Measurements from ENCODE around the gene TSPEAR. TPM values are rescaled to one million over a fixed set of nuclear protein-coding genes. Genes with fewer than 3 reads are reported as not detected.

Gene TSPEAR
- total RNA-seq, 1 experiment from 2014 or later, result 2.1 TPM

- TF ChIP-seq ZNF281 (CRISPR knock-in tag; IDR thresholded peaks at IDR 0.05) (no peak), ZNF232 (CRISPR knock-in tag; IDR thresholded peaks at IDR 0.05) (no peak), E2F1 (CRISPR knock-in tag; IDR thresholded peaks at IDR 0.05) (no peak), CREM (CRISPR knock-in tag; IDR thresholded peaks at IDR 0.05) (no peak)
- TF ChIP-seq, protein P1, sequence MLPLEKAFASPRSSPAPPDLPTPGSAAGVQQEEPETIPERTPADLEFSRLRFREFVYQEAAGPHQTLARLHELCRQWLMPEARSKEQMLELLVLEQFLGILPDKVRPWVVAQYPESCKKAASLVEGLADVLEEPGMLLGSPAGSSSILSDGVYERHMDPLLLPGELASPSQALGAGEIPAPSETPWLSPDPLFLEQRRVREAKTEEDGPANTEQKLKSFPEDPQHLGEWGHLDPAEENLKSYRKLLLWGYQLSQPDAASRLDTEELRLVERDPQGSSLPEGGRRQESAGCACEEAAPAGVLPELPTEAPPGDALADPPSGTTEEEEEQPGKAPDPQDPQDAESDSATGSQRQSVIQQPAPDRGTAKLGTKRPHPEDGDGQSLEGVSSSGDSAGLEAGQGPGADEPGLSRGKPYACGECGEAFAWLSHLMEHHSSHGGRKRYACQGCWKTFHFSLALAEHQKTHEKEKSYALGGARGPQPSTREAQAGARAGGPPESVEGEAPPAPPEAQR (CRISPR knock-in tag; IDR thresholded peaks at IDR 0.05), result no peak
These were observed 252.2 kb downstream of the TSPEAR start (continued) for GRCh38 chr21:44458971-44459711.

DNA sequence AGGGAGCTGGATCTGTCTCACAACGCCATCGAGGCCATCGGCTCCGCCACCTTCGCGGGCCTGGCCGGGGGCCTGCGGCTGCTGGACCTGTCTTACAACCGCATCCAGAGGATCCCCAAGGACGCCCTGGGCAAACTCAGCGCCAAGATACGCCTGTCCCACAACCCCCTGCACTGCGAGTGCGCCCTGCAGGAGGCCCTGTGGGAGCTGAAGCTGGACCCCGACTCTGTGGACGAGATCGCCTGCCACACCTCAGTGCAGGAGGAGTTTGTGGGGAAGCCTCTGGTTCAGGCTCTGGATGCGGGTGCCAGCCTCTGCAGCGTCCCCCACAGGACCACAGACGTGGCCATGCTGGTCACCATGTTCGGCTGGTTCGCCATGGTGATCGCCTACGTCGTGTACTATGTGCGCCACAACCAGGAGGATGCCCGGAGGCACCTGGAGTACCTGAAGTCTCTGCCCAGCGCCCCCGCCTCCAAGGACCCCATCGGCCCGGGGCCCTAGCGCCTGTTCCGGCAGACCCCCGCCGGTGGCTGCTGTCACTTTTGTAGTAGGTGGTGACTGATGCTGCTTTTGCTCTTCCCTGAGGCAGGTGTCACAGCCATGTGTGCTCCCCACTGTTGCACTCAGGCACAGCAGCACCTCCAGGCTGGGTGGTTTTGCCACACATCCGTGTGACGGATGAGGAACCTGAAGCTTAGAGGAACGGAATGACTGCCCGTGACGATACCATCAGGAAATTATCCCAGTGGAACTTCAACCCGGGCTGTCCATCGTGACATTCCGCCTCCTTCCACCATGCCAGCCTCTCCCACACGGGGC lies 254.2 kb downstream of the TSPEAR start:
- H3K4me1 Mint-ChIP-seq, result peaks cover 4% of the 10 kb centered on the region; the same call in 1 of the 2 replicates
- H3K36me3 Mint-ChIP-seq, result no peaks in the 10 kb centered on the region
- DNase-seq (ENCODE audit: low spot score), result no peak
- no peak overlapping the region for H3K27ac Mint-ChIP-seq
- POLR2A ChIA-PET, result no interaction called here
- CTCF ChIA-PET, result interaction anchor here (0.8 to 3.2 kb wide), 10 partner anchors 13 to 435 kb away, joined by 3 to 31 read pairs (median 7); partner anchors contain the start of gene CFAP410
- H3K27me3 Mint-ChIP-seq (ENCODE audit: low read depth), result peaks cover 16% of the 10 kb centered on the region
- ATAC-seq, result no peak
- TF ChIP-seq SP1 (CRISPR knock-in tag; conservative IDR thresholded peaks at IDR 0.05) (no peak), TEAD4 (CRISPR knock-in tag; IDR thresholded peaks at IDR 0.05) (no peak), GRHL2 (CRISPR knock-in tag; IDR thresholded peaks at IDR 0.05; ENCODE audit: insufficient replicate concordance, severe bottlenecking) (no peak), HMGA2 (CRISPR knock-in tag; IDR thresholded peaks at IDR 0.05) (no peak)
- peak overlapping the region; percentile 55 for H3K4me3 Mint-ChIP-seq
- H3K9me3 Mint-ChIP-seq, result 0 out of 2 replicates have a peak, but pooled peaks cover 4% of the 10 kb centered on the region

- CTCF ChIA-PET, result interaction anchor here (0.8 to 3.2 kb wide), 11 partner anchors 12 to 436 kb away, joined by 3 to 31 read pairs (median 7); partner anchors contain the start of gene CFAP410
- ATAC-seq, result no peak
- H3K27ac Mint-ChIP-seq, result no peak overlapping the region
- peaks cover 17% of the 10 kb centered on the region for H3K27me3 Mint-ChIP-seq (ENCODE audit: low read depth)
- peaks cover 4% of the 10 kb centered on the region; the same call in 1 of the 2 replicates for H3K4me1 Mint-ChIP-seq
- POLR2A ChIA-PET, result no interaction called here
- peak overlapping the region; percentile 55 for H3K4me3 Mint-ChIP-seq
- H3K9me3 Mint-ChIP-seq, result 0 out of 2 replicates have a peak, but pooled peaks cover 4% of the 10 kb centered on the region
- no peaks in the 10 kb centered on the region for H3K36me3 Mint-ChIP-seq
- DNase-seq (ENCODE audit: low spot score), result no peak
- TF ChIP-seq, protein P1 (CRISPR knock-in tag; IDR thresholded peaks at IDR 0.05), result no peak
- TF ChIP-seq JUN (CRISPR knock-in tag; IDR thresholded peaks at IDR 0.05), result no peak
- TF ChIP-seq KAT7 (CRISPR knock-in tag; IDR thresholded peaks at IDR 0.05; ENCODE audit: borderline replicate concordance), result no peak
- no peak for TF ChIP-seq TP53 (CRISPR knock-in tag; IDR thresholded peaks at IDR 0.05)
- TF ChIP-seq GABPB1 (CRISPR knock-in tag; IDR thresholded peaks at IDR 0.05), result no peak
- TF ChIP-seq ELF4 (CRISPR knock-in tag; IDR thresholded peaks at IDR 0.05; ENCODE audit: low read depth), result no peak
- TF ChIP-seq ZNF423 (CRISPR knock-in tag; IDR thresholded peaks at IDR 0.05), result no peak
- no peak for TF ChIP-seq ATF1 (CRISPR knock-in tag; IDR thresholded peaks at IDR 0.05)
- TF ChIP-seq SMAD3 (CRISPR knock-in tag; IDR thresholded peaks at IDR 0.05; ENCODE audit: borderline replicate concordance), result no peak
- TF ChIP-seq ESRRA (CRISPR knock-in tag; IDR thresholded peaks at IDR 0.05; ENCODE audit: borderline replicate concordance), result no peak
- TF ChIP-seq NR2C2 (CRISPR knock-in tag; IDR thresholded peaks at IDR 0.05), result no peak
- TF ChIP-seq ZBTB21 (CRISPR knock-in tag; IDR thresholded peaks at IDR 0.05; ENCODE audit: borderline replicate concordance), result no peak
- no peak for TF ChIP-seq NFYB (CRISPR knock-in tag; conservative IDR thresholded peaks at IDR 0.05; ENCODE audit: low read depth)
- TF ChIP-seq USF2 (CRISPR knock-in tag; IDR thresholded peaks at IDR 0.05), result no peak
- no peak for TF ChIP-seq RELA (CRISPR knock-in tag; IDR thresholded peaks at IDR 0.05; ENCODE audit: borderline replicate concordance)
These were observed 255.0 kb downstream of the TSPEAR start for GRCh38 chr21:44456214-44456914.
